ENCODE measurements around the gene CACNA1G. TPM values are rescaled to one million over a fixed set of nuclear protein-coding genes. Genes with fewer than 3 reads are reported as not detected.

Gene CACNA1G
- total RNA-seq, 2 donors from 2014 or later, result 0.84 to 1.1 TPM

DNA sequence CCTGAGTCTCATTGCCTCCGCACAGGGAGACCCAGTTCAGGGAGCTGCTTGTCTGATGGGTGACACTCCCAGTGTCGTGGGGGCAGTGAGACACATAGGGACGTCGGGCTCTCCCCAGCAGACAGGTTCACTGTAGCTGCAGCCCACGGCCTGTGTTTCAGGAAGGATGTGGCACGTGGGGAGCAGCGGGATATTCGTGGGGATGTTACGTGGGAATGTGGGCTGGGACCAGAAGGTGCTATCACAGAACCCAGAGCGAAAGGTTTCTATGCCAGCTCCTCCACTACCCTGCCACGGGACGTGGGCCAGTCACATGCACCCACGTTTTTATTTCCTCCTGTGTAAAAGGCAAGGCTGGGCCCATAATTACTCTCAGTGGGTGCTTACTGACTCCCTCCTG, 16.3 kb downstream of the CACNA1G start:
- WGBS, 2 experiments (ENCODE audit: insufficient coverage in 1 of 2, insufficient read length in 1 of 2), result 88 to 91% methylated on average over 13 of the region's 13 CpGs
- H3K36me3 Mint-ChIP-seq (ENCODE audit: low read depth), result no peaks in the 10 kb centered on the region
- H3K9me3 Mint-ChIP-seq, result no peaks in the 10 kb centered on the region
- no peak overlapping the region for H3K27ac Mint-ChIP-seq
- peaks cover 8% of the 10 kb centered on the region for H3K27me3 Mint-ChIP-seq (ENCODE audit: insufficient read depth)
- H3K4me1 Mint-ChIP-seq, result peaks cover 6% of the 10 kb centered on the region
- Histone ChIP-seq H3K9me3 (ENCODE audit: control insufficient read depth, low read length) (no peaks in the 10 kb centered on the region), H3K27me3 (ENCODE audit: control insufficient read depth, insufficient read depth, low read length, poor library complexity, severe bottlenecking) (no peaks in the 10 kb centered on the region), H3K9ac (ENCODE audit: extremely low read depth, low read length, poor library complexity, severe bottlenecking) (no peak overlapping the region), H3K4me1 (ENCODE audit: control insufficient read depth, insufficient read depth, low read length) (no peaks in the 10 kb centered on the region), H3K4me3 (ENCODE audit: low read length) (no peak overlapping the region), H3K36me3 (ENCODE audit: control insufficient read depth, insufficient read depth, low read length) (no peaks in the 10 kb centered on the region), H3K27ac (ENCODE audit: low read depth, low read length) (no peak overlapping the region)
- DNase-seq, result no peak
- no peak overlapping the region for H3K4me3 Mint-ChIP-seq
- TF ChIP-seq, protein P1, sequence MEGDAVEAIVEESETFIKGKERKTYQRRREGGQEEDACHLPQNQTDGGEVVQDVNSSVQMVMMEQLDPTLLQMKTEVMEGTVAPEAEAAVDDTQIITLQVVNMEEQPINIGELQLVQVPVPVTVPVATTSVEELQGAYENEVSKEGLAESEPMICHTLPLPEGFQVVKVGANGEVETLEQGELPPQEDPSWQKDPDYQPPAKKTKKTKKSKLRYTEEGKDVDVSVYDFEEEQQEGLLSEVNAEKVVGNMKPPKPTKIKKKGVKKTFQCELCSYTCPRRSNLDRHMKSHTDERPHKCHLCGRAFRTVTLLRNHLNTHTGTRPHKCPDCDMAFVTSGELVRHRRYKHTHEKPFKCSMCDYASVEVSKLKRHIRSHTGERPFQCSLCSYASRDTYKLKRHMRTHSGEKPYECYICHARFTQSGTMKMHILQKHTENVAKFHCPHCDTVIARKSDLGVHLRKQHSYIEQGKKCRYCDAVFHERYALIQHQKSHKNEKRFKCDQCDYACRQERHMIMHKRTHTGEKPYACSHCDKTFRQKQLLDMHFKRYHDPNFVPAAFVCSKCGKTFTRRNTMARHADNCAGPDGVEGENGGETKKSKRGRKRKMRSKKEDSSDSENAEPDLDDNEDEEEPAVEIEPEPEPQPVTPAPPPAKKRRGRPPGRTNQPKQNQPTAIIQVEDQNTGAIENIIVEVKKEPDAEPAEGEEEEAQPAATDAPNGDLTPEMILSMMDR (conservative IDR thresholded peaks at IDR 0.05), result no peak

DNA sequence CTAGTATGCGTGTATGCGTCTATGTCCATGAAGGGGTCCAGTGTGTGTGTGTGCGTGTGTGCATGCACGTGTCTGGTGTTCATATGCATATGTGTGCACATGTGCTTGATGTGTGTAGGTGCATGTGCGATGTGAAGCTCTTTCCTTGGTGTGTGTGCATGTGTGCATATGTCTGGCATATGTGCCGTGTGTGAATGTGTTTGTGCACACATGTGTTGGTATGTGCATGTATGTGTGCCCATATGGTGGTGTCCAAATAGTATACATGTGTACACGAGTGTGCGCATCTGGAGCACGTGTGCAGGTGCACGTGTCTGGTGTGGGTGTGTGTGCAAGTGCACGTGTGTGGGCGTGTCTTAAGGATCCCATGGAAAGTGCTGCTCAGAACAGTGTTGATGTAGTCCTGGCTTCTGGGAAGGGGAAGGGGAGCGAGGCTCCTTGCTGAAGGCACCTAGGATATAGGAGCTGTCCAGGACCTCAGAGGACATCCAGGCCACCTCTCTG, 17.0 kb downstream of the CACNA1G start:
- no peak overlapping the region for H3K9ac ChIP-seq (ENCODE audit: extremely low read depth, low read length, poor library complexity, severe bottlenecking)
- TF ChIP-seq, protein P1 (conservative IDR thresholded peaks at IDR 0.05), result no peak
- H3K27me3 ChIP-seq (ENCODE audit: control insufficient read depth, insufficient read depth, low read length, poor library complexity, severe bottlenecking), result no peaks in the 10 kb centered on the region
- Mint-ChIP-seq H3K4me1 (peaks cover 6% of the 10 kb centered on the region), H3K9me3 (no peaks in the 10 kb centered on the region), H3K27ac (no peak overlapping the region), H3K27me3 (ENCODE audit: insufficient read depth) (peaks cover 9% of the 10 kb centered on the region), H3K36me3 (ENCODE audit: low read depth) (no peaks in the 10 kb centered on the region), H3K4me3 (no peak overlapping the region)
- WGBS, 2 experiments (ENCODE audit: insufficient coverage in 1 of 2, insufficient read length in 1 of 2), result 85 to 92% methylated on average over 6 to 13 of the region's 13 CpGs
- H3K4me1 ChIP-seq (ENCODE audit: control insufficient read depth, insufficient read depth, low read length), result no peaks in the 10 kb centered on the region
- no peak overlapping the region for H3K27ac ChIP-seq (ENCODE audit: low read depth, low read length)
- H3K4me3 ChIP-seq (ENCODE audit: low read length), result no peak overlapping the region
- H3K9me3 ChIP-seq (ENCODE audit: control insufficient read depth, low read length), result no peaks in the 10 kb centered on the region
- no peak for DNase-seq
- no peaks in the 10 kb centered on the region for H3K36me3 ChIP-seq (ENCODE audit: control insufficient read depth, insufficient read depth, low read length)

DNA sequence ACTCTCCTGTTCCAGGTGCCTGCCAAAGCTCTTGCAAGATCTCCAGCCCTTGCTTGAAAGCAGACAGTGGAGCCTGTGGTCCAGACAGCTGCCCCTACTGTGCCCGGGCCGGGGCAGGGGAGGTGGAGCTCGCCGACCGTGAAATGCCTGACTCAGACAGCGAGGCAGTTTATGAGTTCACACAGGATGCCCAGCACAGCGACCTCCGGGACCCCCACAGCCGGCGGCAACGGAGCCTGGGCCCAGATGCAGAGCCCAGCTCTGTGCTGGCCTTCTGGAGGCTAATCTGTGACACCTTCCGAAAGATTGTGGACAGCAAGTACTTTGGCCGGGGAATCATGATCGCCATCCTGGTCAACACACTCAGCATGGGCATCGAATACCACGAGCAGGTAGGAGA, 17.7 kb downstream of the CACNA1G start:
- no peaks in the 10 kb centered on the region for H3K9me3 ChIP-seq (ENCODE audit: control insufficient read depth, low read length)
- no peak overlapping the region for H3K27ac ChIP-seq (ENCODE audit: low read depth, low read length)
- Mint-ChIP-seq H3K27me3 (ENCODE audit: insufficient read depth) (peaks cover 13% of the 10 kb centered on the region), H3K27ac (no peak overlapping the region), H3K36me3 (ENCODE audit: low read depth) (no peaks in the 10 kb centered on the region), H3K9me3 (no peaks in the 10 kb centered on the region), H3K4me3 (no peak overlapping the region), H3K4me1 (peaks cover 6% of the 10 kb centered on the region)
- no peak overlapping the region for H3K4me3 ChIP-seq (ENCODE audit: low read length)
- TF ChIP-seq, protein P1 (conservative IDR thresholded peaks at IDR 0.05), result no peak
- no peaks in the 10 kb centered on the region for H3K27me3 ChIP-seq (ENCODE audit: control insufficient read depth, insufficient read depth, low read length, poor library complexity, severe bottlenecking)
- 92 to 96% methylated on average over 14 to 16 of the region's 16 CpGs for WGBS, 2 experiments (ENCODE audit: insufficient coverage in 1 of 2, insufficient read length in 1 of 2)
- H3K36me3 ChIP-seq (ENCODE audit: control insufficient read depth, insufficient read depth, low read length), result no peaks in the 10 kb centered on the region
- no peak for DNase-seq
- no peak overlapping the region for H3K9ac ChIP-seq (ENCODE audit: extremely low read depth, low read length, poor library complexity, severe bottlenecking)
- H3K4me1 ChIP-seq (ENCODE audit: control insufficient read depth, insufficient read depth, low read length), result no peaks in the 10 kb centered on the region

Measured in endodermal cell (in vitro differentiated cells).